ENCODE results near the gene CYP26B1.
A peak's percentile ranks its signal among the peaks of the same experiment; 100 is the strongest.

The CYP26B1 gene, protein sequence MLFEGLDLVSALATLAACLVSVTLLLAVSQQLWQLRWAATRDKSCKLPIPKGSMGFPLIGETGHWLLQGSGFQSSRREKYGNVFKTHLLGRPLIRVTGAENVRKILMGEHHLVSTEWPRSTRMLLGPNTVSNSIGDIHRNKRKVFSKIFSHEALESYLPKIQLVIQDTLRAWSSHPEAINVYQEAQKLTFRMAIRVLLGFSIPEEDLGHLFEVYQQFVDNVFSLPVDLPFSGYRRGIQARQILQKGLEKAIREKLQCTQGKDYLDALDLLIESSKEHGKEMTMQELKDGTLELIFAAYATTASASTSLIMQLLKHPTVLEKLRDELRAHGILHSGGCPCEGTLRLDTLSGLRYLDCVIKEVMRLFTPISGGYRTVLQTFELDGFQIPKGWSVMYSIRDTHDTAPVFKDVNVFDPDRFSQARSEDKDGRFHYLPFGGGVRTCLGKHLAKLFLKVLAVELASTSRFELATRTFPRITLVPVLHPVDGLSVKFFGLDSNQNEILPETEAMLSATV

GRCh38 chr2:72147303-72147971 lies at the start of gene CYP26B1:
Gene CYP26B1 (minus strand): TSS chr2:72147862. CDS start chr2:72147834, 28 bp downstream.
- no peak for DNase-seq (ENCODE audit: low spot score)

DNA sequence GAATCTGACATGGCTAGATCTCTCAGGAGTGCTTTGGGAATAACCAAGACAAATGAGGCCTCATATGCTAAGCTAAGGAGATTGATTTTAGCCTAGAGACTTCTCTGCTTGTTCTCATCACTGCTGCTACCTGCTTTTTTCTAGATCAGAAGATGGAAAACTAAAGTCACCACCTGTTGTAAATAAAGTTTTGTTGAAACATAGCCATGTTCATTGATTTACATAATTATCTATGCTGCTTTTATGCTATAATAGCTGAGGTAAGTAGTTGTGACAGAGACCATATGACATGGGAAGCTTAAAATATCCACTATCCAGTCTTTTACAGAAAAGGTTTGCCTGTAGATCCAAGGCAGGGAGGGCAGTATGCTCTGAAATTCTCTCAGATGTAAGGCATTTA lies 46.1 kb upstream of the CYP26B1 start:
- DNase-seq (ENCODE audit: low spot score), result no peak

GRCh38 chr2:72191441-72191840 lies 43.8 kb upstream of the CYP26B1 start:
- DNase-seq (ENCODE audit: low spot score), result no peak

GRCh38 chr2:72185206-72185605 lies 37.5 kb upstream of the CYP26B1 start:
- no peak for DNase-seq (ENCODE audit: low spot score)

DNA sequence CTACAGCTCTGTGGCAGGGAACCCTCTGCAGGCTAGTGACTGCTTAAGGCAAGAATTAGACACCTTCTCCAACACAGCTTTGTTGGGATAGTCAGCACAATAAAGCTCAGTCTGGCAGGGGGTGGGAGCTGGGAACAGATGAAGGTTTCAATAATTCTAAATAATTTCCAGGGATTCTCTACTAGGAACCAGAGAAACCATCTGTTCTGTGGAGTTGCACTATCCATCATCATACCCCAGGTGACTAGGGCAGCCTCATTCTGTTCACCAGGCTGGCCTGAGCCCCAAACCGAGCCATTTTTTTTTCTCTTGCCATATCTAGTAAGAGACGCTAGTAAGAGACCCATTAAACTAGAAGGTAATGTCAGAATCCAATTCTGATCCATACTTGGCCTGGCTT lies 35.8 kb upstream of the CYP26B1 start:
- DNase-seq (ENCODE audit: low spot score), result no peak

- no peak for DNase-seq (ENCODE audit: low spot score)
Observed at GRCh38 chr2:72183016-72183415, 35.4 kb upstream of the CYP26B1 start.

DNA sequence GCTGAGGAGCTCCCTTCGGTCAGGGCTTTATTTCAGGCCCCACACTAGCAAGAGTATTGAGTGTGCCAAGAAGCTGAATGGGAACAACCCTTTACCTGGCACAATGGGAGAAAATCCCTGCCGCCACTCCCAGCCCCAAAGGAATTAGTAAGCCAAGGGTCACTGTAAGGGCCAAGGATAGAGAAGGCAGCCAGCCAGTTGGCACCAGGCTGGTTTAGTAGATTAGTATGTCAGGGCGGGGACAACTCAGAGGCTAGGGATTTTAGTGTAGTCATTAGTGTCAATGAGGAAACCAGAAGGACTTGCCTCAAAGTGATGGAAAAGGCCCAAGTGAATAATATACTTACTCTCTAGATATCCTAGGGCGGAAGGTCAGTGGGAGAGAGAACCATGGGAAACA lies 34.9 kb upstream of the CYP26B1 start:
- DNase-seq (ENCODE audit: low spot score), result no peak

DNA sequence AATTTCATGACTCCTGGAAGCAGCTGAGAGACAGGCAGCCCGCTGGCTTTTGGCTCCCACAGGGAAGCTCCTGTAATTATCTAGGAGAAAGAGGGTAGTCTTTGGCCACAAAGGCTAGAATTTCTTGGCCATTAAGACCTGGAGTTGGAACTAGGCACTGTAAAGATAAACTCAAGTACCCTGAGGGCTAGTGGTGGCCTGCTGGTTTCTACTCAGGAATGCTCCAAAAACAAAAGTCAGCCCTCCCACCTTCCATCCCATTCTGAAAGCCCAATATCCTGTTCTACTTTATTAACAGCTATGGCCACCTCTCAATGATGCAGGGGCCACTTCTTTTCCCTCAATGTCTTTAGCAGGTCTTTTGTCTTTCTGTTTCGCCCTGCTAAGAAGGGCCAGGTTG lies 34.0 kb upstream of the CYP26B1 start:
- no peak for DNase-seq (ENCODE audit: low spot score)

DNA sequence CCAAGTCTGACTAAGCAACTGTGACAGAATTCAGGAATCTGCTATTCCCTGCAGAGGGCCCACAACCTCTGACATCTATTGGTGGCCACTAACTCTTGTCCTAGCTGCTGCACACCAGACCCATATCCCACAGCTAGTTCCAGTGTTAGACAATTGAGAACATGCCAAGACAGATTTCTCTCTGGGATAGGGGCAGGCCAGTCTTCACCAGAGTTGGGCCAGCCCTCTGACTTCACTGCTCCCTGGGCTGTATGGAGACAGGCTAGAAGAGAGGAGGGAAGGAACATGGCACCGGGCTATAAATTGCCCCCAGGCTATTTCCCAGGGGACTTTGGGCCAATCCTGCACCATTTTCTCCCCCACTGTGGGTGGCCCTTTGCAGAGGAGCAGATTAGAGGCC lies 32.7 kb upstream of the CYP26B1 start:
- DNase-seq (ENCODE audit: low spot score), result no peak

DNA sequence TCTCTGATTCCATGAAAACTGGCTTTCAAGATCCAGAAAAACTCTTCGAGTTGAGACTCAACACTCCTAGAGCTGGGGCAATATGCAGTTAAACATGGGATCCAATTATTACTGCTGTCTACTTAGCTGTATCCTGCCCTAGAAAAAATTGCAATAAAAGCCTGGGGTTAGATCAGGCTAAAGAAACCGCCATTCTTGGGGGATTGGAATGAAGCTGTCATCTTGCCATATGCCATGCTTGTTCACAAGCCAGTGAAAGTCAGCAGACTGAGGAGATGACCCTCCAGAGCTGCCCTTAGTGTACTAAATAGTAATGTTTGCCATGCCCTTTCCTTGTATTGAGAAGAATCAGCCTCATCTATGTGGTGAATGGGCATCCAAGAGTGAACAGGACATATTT lies 30.9 kb upstream of the CYP26B1 start:
- DNase-seq (ENCODE audit: low spot score), result no peak

DNA sequence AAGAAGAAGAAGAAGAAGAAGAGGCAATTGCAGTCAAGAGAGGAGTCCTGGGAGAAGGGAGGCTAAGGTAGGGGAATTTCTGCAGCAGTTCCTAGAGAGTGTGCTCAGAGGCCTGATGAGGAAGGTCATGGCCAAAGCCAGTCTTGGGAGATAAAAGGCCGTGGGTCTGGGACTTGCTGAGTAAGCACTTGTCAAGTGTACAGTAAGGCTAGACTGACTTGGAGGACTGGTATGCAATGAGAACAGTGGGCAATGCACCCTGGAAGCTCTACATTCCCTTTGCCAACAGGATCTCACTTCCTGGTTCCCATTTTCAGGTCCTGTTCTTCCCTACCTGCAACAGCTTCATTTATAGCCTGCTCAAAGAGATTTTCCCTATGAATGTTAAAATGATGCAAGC lies 28.6 kb upstream of the CYP26B1 start:
- no peak for DNase-seq (ENCODE audit: low spot score)

DNA sequence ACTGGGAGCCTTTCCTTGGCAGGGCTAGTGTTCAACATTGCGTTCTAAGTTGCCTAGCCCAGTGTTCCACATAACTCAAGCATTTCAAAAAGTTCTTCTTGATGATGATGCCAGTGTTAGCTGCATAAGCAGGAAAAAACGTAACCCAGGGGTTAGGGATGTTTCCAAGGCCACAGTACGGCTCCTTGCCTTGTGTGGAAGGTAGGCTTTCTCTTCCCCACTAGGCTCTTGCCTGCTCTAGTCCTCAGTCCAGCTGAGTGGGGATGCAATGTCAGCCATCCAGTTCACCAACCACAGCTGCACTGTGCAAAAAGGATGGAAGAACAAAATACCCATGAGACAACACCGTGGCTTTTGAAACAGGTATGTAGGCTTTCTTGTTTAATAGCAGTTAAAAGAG lies 28.0 kb upstream of the CYP26B1 start:
- no peak for DNase-seq (ENCODE audit: low spot score)

DNA sequence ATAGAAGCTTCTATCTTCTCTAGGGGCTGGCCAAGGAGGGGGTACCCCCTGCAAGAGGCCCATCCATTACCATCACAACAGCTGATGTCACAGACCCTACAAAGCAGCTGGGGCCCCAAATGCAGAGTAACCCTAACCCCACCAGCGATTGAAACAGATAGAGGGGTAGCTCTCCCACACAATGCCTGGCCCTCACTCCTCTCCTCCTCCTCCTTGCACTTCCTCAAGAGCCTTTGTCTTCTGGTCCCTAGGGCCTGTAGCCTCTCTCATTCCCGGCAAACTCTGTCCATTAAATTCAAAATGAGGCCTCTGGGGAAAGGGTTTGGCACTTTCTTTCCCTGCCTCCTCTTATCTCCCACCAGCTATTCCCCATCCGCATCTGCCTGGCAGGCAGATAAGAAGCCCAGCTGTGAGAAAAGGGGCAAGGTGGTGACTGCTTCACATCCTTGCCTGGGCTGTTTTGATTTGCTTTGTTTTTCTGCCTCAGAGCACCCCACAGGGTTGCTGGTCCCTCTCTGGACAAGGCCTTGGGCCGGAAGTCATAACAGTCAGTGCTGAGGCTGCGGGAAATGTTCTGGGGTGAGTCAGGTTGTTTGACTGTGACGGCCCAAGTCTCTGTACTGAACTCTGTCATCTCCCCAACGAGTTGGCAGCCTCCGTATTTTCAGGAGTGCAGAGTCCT lies 26.1 kb upstream of the CYP26B1 start:
- peak; percentile 66 for DNase-seq (ENCODE audit: low spot score)

DNA sequence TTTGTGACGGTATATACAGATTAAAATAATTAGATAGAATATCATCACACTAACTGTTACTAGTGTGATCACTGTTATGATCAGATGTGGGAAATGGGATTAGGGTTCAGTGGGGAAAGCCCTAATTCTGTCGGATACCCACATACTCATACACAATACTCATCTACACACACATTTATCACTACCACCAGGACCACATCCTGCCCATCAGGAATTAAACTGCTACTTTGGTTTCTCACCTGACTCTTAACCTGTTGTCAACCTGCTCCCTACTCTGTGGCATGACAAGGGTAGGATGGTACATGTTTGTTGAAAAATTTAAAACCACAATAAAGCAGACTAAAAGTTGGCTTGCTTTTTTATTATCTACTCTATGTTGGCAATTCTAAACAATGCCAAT lies 24.8 kb upstream of the CYP26B1 start:
- no peak for DNase-seq (ENCODE audit: low spot score)

DNA sequence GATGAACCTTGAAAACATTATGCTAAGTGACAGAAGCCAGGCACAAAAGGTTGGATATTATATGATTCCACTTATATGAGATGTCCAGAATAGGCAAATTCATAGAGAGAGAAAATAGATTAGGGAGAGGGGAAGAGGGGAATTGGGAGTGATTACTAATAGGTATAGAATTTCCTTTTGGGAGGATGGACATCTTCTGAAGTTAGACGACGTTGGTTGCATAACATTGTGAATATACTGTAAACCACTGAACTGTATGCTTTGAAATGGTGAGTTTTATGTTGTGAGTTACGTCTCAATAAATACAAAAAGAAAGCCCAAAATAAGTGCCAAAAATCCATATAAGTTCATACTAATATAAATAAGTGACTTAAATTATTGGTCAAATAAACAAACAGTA lies 18.6 kb upstream of the CYP26B1 start:
- no peak for DNase-seq (ENCODE audit: low spot score)

DNA sequence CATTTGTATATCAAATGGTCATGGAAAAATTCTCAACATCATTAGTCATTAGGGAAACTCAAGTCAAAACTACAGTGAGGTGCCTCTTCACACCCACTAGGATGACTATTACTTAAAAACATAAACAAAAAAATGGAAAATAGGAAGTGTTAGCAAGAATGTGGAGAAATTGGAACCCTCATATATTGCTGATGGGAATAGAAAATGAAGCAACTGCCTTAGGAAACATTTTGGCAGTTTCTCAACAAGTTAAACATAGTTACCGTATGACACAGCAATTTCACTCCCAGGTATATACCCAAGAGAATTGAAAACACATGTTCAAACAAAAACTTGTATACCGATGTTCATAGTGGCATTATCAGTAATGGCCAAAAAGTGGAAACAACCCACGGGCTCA lies 18.1 kb upstream of the CYP26B1 start:
- DNase-seq (ENCODE audit: low spot score), result no peak

DNA sequence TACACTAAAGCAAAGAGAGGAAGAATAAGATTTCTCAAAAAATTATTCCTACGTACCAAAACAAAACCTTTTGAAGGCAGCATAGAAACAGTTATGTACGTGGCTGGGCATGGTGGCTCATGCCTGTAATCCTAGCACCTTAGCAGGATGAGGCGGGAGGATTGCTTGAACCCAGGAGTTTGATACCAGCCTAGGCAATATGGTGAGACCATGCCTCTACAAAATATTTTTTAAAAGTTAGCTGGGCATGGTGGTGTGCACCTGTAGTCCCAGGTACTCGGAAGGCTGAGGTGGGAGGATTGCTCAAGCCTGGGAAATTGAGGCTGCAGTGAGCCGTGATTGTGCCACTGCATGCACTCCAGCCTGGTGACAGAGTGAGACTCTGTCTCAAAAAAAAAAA lies 14.9 kb upstream of the CYP26B1 start:
- no peak for DNase-seq (ENCODE audit: low spot score)

GRCh38 chr2:72159211-72159993 lies 11.7 kb upstream of the CYP26B1 start:
- DNase-seq (ENCODE audit: low spot score), result no peak

GRCh38 chr2:72157871-72158771 lies 10.5 kb upstream of the CYP26B1 start:
- DNase-seq (ENCODE audit: low spot score), result no peak

DNA sequence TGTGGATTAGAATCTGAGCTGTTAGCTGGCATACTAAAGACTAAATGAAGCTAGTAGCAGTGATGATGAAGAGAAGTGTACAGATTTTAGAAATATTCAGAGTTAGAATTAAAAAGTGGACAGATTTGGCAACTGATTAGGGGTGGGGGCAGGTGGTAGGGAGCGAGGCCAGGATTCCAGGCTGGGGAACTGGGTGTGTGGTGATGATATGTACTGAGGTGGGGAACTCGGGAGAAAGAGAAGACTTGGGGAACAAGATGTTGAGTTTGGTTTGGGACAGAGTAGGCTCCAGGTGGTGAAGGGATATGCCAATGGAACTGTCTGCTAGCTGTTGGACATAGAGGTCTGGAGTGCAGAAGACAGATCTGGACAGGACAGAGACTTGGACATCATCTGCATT lies 9.2 kb upstream of the CYP26B1 start:
- no peak for DNase-seq (ENCODE audit: low spot score)

- DNase-seq (ENCODE audit: low spot score), result no peak
Observed at GRCh38 chr2:72155737-72156136, 8.1 kb upstream of the CYP26B1 start.

Data from kidney capillary endothelial cell (primary cell).